ENCODE data around the gene CASP8AP2.

The CASP8AP2 gene

DNA sequence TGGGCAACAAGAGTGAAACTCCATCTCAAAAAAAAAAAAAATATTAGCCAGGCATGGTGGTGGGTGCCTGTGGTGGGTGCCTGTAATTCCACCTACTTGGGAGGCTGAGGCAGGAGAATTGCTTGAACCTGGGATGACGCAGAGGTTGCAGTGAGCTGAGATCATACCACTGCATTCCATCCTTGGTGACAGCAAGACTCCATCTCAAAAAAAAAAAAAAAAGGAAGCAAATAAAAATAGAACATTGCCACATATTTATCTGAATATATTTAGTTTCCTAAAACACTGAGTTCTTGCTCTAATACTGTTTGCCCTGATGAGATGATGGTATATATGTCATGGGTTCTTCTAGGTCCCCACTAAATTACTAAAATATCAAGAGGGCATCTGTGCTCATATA, 28.4 kb downstream of the CASP8AP2 start:
- no peak for TF ChIP-seq CTCF (IDR thresholded peaks at IDR 0.05)

DNA sequence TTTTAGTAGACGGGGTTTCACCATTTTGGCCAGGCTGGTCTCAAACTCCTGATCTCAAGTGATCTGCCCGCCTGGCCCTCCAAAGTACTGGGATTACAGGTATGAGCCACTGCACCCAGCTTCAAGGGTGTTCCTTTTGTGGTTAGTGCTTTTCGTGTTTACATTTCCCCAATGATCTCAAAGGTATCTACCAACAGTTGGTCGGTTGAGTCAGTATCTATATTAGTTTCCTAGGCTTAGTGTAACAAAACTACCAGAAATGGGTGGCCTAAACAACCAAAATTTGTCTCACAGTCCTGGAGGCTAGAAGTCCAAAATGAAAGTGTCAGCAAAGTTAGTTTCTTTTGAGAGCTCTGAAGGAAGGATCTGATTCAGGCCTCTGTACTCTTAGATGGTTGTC, 30.1 kb downstream of the CASP8AP2 start:
- TF ChIP-seq CTCF (IDR thresholded peaks at IDR 0.05): no peak

DNA sequence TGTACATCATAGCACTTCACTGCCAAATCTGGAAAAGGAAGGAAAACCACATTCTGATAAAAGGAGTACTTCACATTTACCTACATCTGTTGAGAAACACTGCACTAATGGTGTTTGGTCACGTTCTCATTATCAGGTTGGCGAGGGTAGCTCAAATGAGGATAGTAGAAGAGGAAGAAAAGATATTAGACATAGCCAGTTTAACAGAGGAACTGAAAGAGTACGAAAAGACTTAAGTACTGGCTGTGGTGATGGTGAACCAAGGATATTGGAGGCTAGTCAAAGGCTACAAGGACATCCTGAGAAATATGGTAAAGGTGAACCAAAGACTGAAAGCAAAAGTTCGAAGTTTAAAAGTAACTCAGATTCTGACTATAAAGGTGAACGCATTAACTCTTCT, 32.6 kb downstream of the CASP8AP2 start:
- TF ChIP-seq CTCF (IDR thresholded peaks at IDR 0.05): no peak

DNA sequence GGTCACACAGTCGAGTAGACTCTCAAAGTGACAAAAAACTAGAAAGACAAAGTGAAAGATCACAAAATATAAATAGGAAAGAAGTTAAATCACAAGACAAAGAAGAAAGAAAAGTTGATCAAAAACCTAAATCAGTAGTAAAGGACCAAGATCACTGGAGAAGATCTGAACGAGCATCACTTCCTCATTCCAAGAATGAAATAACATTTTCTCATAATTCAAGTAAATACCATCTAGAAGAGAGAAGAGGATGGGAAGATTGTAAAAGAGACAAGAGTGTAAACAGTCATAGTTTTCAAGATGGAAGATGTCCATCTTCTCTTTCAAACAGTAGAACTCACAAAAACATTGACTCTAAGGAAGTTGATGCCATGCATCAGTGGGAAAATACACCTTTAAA, 33.0 kb downstream of the CASP8AP2 start:
- no peak for TF ChIP-seq CTCF (IDR thresholded peaks at IDR 0.05)

- no peak for TF ChIP-seq CTCF (IDR thresholded peaks at IDR 0.05)
These were observed 36.5 kb downstream of the CASP8AP2 start for GRCh38 chr6:89866024-89866678.

DNA sequence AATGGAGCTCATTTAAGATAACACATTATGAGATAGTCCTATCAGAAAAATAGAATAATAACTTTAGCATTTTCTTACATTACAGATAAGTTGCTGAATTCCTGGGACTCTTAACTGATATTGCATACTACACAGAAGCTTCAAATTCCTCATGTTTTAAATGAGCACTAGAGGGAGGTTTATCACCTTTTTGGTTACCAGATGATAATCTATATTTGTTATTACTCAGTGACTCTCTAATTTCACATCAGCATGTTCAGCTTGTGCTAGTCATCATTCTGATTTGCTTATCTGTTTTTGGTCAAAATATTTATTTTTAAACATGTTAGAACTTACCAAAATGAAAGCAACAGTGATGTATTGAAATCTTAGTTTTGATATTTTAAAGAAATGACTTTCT, 44.0 kb downstream of the CASP8AP2 start:
- no peak for TF ChIP-seq CTCF (IDR thresholded peaks at IDR 0.05)

- no peak for TF ChIP-seq CTCF (IDR thresholded peaks at IDR 0.05)
These were observed 44.8 kb downstream of the CASP8AP2 start for GRCh38 chr6:89874438-89874837.

Data from LNCAP (cell line).